MCF 10A (cell line): Measurements from ENCODE around the gene MGAT2. TPM values are rescaled to one million over a fixed set of nuclear protein-coding genes. Genes with fewer than 3 reads are reported as not detected.

Source experiments
- BruUV-seq: library from RNA; stranded (reverse); fragments of 400-500 nt; replicated peaks from 2 replicates; lab custom pipeline; 2021; lab: Mats Ljungman, UMichigan
- CTCF ChIA-PET: fragments of 300-600 bp; sonication (Branson Sonifier 250); formaldehyde crosslinking; extraction: SDS; loops from one replicate; lab custom pipeline; 2021; ENCODE audit warnings: antibody characterized with exemption, inconsistent platforms; lab: Yijun Ruan, JAX
- POLR2A ChIA-PET: fragments of 300-600, 350-650 bp; sonication (Branson Sonifier 250); formaldehyde crosslinking; extraction: SDS; loops from one replicate; lab custom pipeline; 2020; ENCODE audit warnings: antibody characterized with exemption, inconsistent platforms; lab: Yijun Ruan, JAX
- DNase-seq: peaks from one replicate; pipeline ENCODE4 v3.0.0-alpha.2; 2018; ENCODE audit not compliant: unreplicated experiment
- H3K27ac Mint-ChIP-seq: one replicate; pipeline ENCODE4 v1.8.0; 2022; ENCODE audit warnings: mild to moderate bottlenecking, low read depth, mixed read lengths; ENCODE audit not compliant: unreplicated experiment
- H3K27me3 Mint-ChIP-seq: one replicate; pipeline ENCODE4 v1.8.0; 2022; ENCODE audit warnings: mixed read lengths; ENCODE audit not compliant: insufficient read depth, unreplicated experiment
- H3K36me3 Mint-ChIP-seq: one replicate; pipeline ENCODE4 v1.8.0; 2022; ENCODE audit warnings: mild to moderate bottlenecking, moderate library complexity, mixed read lengths; ENCODE audit not compliant: insufficient read depth, unreplicated experiment
- H3K4me1 Mint-ChIP-seq: one replicate; pipeline ENCODE4 v1.8.0; 2022; ENCODE audit warnings: mixed read lengths; ENCODE audit not compliant: insufficient read depth, unreplicated experiment
- H3K4me3 Mint-ChIP-seq: one replicate; pipeline ENCODE4 v1.8.0; 2022; ENCODE audit warnings: mild to moderate bottlenecking, moderate library complexity, mixed read lengths; ENCODE audit not compliant: unreplicated experiment
- H3K9me3 Mint-ChIP-seq: one replicate; pipeline ENCODE4 v1.8.0; 2022; ENCODE audit warnings: mixed read lengths; ENCODE audit not compliant: unreplicated experiment
- intact Hi-C: fragments of 100-400 bp; cut with micrococcal nuclease; formaldehyde crosslinking; loops from 2 replicates; pipeline ENCODE4 v1.14.1; 2022
- total RNA-seq: library from RNA; stranded (reverse); gene quantifications from 2 replicates; pipeline ENCODE4 v1.2.3, GENCODE V29; 2022
- TF ChIP-seq, protein P1 (sequence below): fragments of 200-600 bp; IDR thresholded peaks from one replicate; pipeline ENCODE4 v1.8.0; 2022; ENCODE audit warnings: antibody characterized with exemption, mild to moderate bottlenecking; ENCODE audit not compliant: unreplicated experiment

The MGAT2 gene
- total RNA-seq, 1 experiment from 2014 or later: 43.8 TPM

- H3K4me3 Mint-ChIP-seq: no peak overlapping the region
- no peak overlapping the region for H3K27ac Mint-ChIP-seq
- ChIA-PET POLR2A (interaction anchor here (0.6 to 1.7 kb wide), 4 partner anchors 21 to 108 kb away, joined by 3 to 4 read pairs (median 3); partner anchors contain the start of genes DNAAF2, KLHDC2 and RPS29), CTCF (no interaction called here)
- intact Hi-C loops: no loop called here
- no peaks in the 10 kb centered on the region for H3K27me3 Mint-ChIP-seq
- H3K9me3 Mint-ChIP-seq: no peaks in the 10 kb centered on the region
- H3K36me3 Mint-ChIP-seq: peaks cover 4% of the 10 kb centered on the region
- DNase-seq: peak; percentile 14
- no TSS peak for BruUV-seq
- H3K4me1 Mint-ChIP-seq: no peaks in the 10 kb centered on the region
- TF ChIP-seq, protein P1, sequence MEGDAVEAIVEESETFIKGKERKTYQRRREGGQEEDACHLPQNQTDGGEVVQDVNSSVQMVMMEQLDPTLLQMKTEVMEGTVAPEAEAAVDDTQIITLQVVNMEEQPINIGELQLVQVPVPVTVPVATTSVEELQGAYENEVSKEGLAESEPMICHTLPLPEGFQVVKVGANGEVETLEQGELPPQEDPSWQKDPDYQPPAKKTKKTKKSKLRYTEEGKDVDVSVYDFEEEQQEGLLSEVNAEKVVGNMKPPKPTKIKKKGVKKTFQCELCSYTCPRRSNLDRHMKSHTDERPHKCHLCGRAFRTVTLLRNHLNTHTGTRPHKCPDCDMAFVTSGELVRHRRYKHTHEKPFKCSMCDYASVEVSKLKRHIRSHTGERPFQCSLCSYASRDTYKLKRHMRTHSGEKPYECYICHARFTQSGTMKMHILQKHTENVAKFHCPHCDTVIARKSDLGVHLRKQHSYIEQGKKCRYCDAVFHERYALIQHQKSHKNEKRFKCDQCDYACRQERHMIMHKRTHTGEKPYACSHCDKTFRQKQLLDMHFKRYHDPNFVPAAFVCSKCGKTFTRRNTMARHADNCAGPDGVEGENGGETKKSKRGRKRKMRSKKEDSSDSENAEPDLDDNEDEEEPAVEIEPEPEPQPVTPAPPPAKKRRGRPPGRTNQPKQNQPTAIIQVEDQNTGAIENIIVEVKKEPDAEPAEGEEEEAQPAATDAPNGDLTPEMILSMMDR: no peak
Observed at GRCh38 chr14:49659526-49660455, 39.2 kb downstream of the MGAT2 start.

GRCh38 chr14:49670475-49670874 lies 49.9 kb downstream of the MGAT2 start:
- no TSS peak for BruUV-seq
- Mint-ChIP-seq H3K4me1 (no peaks in the 10 kb centered on the region), H3K27me3 (no peaks in the 10 kb centered on the region), H3K4me3 (no peak overlapping the region), H3K27ac (no peak overlapping the region), H3K36me3 (peaks cover 12% of the 10 kb centered on the region), H3K9me3 (no peaks in the 10 kb centered on the region)
- TF ChIP-seq, protein P1: no peak
- intact Hi-C loops: no loop called here
- POLR2A ChIA-PET: no interaction called here
- CTCF ChIA-PET: no interaction called here
- no peak for DNase-seq

Other genes with a start within 250 kb of the MGAT2 start
- 1,499 and 1,837 TPM in 2 replicates for gene RPS29, start 34.4 kb upstream of the MGAT2 start, total RNA-seq
- gene LRR1, start 21.9 kb upstream of the MGAT2 start, total RNA-seq: 17.0 and 19.8 TPM in 2 replicates
- gene RPL36AL, start 173 bp upstream of the MGAT2 start, total RNA-seq: 257 and 299 TPM in 2 replicates
- gene DNAAF2, start 14.4 kb downstream of the MGAT2 start, total RNA-seq: 6.8 and 9.9 TPM in 2 replicates
- 1.9 and 3.8 TPM in 2 replicates for gene POLE2, start 67.4 kb downstream of the MGAT2 start, total RNA-seq
- gene KLHDC1, start 72.3 kb downstream of the MGAT2 start, total RNA-seq: 0.35 and 0.52 TPM in 2 replicates
- gene KLHDC2, start 147.4 kb downstream of the MGAT2 start, total RNA-seq: 28.3 and 32.4 TPM in 2 replicates
- 55.0 and 57.7 TPM in 2 replicates for gene NEMF, start 232.0 kb downstream of the MGAT2 start, total RNA-seq